Rectal smooth muscle tissue (tissue), 1 donor: ENCODE measurements around the gene SLC16A12.
"Not testable (repeated sequence)": the region's sequence is repeated elsewhere in the genome, so short reads cannot be mapped to it uniquely, and the experiment has no call there.

Experiments
- H3K27ac ChIP-seq: one replicate; pipeline ENCODE4 v1.7.0; 2013; ENCODE audit warnings: low read depth, low read length, inconsistent platforms
- H3K27me3 ChIP-seq: one replicate; pipeline ENCODE4 v1.7.0; 2013; ENCODE audit warnings: low read length; ENCODE audit not compliant: control insufficient read depth, insufficient read depth
- H3K36me3 ChIP-seq: one replicate; pipeline ENCODE4 v1.7.0; 2013; ENCODE audit warnings: low read length; ENCODE audit not compliant: control insufficient read depth, insufficient read depth
- H3K4me1 ChIP-seq: one replicate; pipeline ENCODE4 v1.7.0; 2013; ENCODE audit warnings: low read length; ENCODE audit not compliant: control insufficient read depth, insufficient read depth
- H3K4me3 ChIP-seq: one replicate; pipeline ENCODE4 v1.7.0; 2013; ENCODE audit warnings: low read length
- H3K9ac ChIP-seq: one replicate; pipeline ENCODE4 v1.7.0; 2013; ENCODE audit warnings: low read length

SLC16A12 gene

DNA sequence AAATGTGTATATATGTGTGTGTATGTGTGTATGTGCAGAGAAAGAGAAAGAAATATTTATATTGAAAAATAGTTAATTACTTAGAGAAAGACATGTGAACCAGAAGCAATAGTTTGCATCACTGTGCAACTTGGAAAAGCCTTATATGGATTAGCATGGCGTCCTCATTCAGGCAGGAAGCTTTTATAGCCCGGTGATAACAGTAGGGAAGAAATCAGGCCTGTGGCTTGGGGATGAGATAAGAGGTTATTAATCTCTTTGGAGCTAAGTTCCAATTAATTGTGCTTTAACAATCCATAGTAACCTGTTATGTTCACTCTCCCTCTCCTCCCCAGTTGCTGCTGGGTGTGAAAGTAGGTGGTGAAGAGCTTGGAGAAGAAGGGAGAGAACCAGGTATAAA, 84.5 kb downstream of the SLC16A12 start:
- no peaks in the 10 kb centered on the region for H3K4me1 ChIP-seq
- no peak overlapping the region for H3K9ac ChIP-seq
- no peaks in the 10 kb centered on the region for H3K36me3 ChIP-seq
- no peak overlapping the region for H3K4me3 ChIP-seq
- H3K27me3 ChIP-seq: no peaks in the 10 kb centered on the region
- H3K27ac ChIP-seq: no peak overlapping the region

- not testable (repeated sequence) for H3K9ac ChIP-seq, H3K4me3 ChIP-seq, H3K27me3 ChIP-seq, H3K36me3 ChIP-seq, H3K4me1 ChIP-seq, H3K27ac ChIP-seq
These were observed 90.6 kb downstream of the SLC16A12 start for GRCh38 chr10:89444819-89445218.

DNA sequence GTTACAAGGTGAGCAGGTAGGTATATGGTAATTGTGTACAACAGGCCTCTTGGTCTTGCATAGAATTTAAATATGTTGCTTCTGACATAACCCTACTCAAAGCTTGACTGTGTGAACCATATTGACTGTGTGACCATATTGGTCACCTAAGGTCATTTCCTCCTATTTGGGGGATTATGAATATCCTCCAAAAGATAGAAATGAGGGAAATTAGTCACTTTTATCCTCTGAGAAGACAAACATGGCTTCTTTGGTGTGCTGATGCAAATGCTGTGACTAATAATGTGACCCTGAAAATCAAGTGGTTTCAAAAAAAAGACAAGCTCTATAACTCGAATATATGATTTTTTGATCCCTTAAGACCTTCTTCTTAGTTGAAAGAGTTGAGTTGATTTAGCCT, 93.1 kb downstream of the SLC16A12 start:
- Histone ChIP-seq H3K4me1 (no peaks in the 10 kb centered on the region), H3K27me3 (no peaks in the 10 kb centered on the region), H3K27ac (no peak overlapping the region), H3K4me3 (no peak overlapping the region), H3K9ac (no peak overlapping the region), H3K36me3 (no peaks in the 10 kb centered on the region)

- Histone ChIP-seq H3K27ac (no peak overlapping the region), H3K4me3 (no peak overlapping the region), H3K36me3 (no peaks in the 10 kb centered on the region), H3K9ac (no peak overlapping the region), H3K27me3 (no peaks in the 10 kb centered on the region), H3K4me1 (no peaks in the 10 kb centered on the region)
These were observed 95.0 kb downstream of the SLC16A12 start for GRCh38 chr10:89440226-89441009.

DNA sequence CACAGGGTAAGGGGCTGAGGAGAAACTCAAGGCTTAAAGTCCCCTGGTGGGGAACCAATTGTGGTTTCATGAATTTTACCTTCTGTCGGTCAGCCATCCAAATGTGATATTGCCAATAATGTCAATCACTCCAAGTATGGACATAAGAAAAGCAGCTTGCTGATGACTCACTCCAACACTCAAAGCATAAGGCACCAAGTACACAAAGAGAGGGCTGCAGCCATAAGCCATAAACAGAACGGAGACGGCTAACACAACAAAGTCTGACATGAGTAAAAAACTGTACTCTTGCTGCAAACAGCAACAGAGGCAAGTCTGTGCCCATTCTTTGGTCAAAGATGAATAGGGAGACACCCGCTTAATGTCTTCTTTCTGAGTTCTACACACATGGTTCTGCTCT, 96.9 kb downstream of the SLC16A12 start:
- H3K4me3 ChIP-seq: no peak overlapping the region
- H3K27ac ChIP-seq: no peak overlapping the region
- no peaks in the 10 kb centered on the region for H3K27me3 ChIP-seq
- H3K9ac ChIP-seq: no peak overlapping the region
- H3K4me1 ChIP-seq: no peaks in the 10 kb centered on the region
- no peaks in the 10 kb centered on the region for H3K36me3 ChIP-seq

GRCh38 chr10:89431977-89432376, 103.4 kb downstream of the SLC16A12 start:
- H3K4me3 ChIP-seq: no peak overlapping the region
- H3K27ac ChIP-seq: no peak overlapping the region
- H3K27me3 ChIP-seq: no peaks in the 10 kb centered on the region
- no peaks in the 10 kb centered on the region for H3K36me3 ChIP-seq
- no peaks in the 10 kb centered on the region for H3K4me1 ChIP-seq
- no peak overlapping the region for H3K9ac ChIP-seq

DNA sequence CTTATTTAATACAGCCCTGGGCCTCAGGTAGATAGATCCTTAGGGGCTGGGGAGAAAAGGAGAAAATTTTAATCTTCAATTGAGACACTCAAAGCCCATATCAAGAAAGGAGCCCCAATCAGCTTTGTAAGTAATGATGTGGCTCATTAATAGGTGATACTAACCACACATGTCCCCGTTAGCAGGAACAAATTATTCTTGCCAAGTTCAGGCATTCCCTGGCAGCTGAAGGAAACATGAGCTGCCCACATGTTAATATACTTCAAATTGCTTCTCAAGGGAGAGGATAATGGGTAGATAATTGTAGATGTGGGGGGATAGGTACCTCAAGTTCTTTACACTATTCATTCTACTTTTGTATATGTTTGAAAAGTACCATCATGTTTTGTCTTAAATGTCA, 106.5 kb downstream of the SLC16A12 start:
- Histone ChIP-seq H3K9ac (no peak overlapping the region), H3K4me1 (no peaks in the 10 kb centered on the region), H3K4me3 (no peak overlapping the region), H3K36me3 (no peaks in the 10 kb centered on the region), H3K27me3 (no peaks in the 10 kb centered on the region), H3K27ac (no peak overlapping the region)

DNA sequence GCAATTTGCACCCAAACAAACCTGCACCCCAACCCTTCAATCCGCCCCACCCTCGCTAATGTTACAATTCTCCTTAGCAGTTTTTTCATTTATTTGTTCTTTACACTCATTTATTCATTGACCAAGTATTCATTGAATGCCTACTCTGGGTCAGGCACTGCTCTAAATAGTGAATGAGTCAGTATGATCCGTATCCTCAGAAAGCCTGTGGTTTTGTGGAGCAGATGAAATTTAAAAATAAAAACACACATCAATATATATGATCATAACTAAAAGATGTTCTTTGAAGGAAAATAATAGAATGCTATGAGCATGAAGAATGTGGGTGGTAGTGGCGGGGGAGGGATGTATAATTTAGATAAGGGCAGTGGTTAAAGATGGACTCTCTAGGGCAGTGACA, 107.8 kb downstream of the SLC16A12 start:
- Histone ChIP-seq H3K9ac (no peak overlapping the region), H3K36me3 (no peaks in the 10 kb centered on the region), H3K4me1 (no peaks in the 10 kb centered on the region), H3K4me3 (no peak overlapping the region), H3K27me3 (no peaks in the 10 kb centered on the region), H3K27ac (no peak overlapping the region)

DNA sequence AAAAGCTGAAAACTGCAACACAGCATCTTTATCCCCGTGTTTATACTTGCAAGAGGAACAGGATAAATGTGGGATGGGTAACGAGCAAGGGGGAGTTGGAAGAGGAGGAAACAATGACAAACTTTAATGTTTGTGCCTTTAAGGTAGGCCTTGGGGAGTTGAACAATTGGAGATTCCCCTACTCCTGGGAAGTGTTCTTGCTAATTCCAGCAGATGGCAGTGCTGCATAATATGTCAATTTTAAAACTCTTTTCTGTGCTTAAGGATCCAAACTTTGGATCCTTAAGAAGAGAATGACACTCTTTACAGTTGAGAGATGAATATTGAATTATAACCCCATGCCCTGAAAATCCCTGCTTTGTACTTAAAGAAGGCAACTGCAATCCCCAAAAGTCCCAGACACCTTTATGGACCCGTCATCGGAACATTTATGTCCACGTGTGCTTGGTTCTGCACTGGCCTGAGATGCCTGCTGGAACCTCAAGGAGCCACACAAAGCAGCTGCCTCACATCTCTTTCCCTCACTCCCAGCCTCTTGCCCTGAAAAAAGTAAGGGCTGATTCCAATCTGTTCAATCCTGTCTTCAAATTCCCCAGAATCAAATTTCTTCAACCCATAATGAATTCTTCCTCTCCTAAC, 109.0 kb downstream of the SLC16A12 start:
- no peaks in the 10 kb centered on the region for H3K27me3 ChIP-seq
- H3K27ac ChIP-seq: no peak overlapping the region
- H3K9ac ChIP-seq: no peak overlapping the region
- no peaks in the 10 kb centered on the region for H3K4me1 ChIP-seq
- no peak overlapping the region for H3K4me3 ChIP-seq
- no peaks in the 10 kb centered on the region for H3K36me3 ChIP-seq

DNA sequence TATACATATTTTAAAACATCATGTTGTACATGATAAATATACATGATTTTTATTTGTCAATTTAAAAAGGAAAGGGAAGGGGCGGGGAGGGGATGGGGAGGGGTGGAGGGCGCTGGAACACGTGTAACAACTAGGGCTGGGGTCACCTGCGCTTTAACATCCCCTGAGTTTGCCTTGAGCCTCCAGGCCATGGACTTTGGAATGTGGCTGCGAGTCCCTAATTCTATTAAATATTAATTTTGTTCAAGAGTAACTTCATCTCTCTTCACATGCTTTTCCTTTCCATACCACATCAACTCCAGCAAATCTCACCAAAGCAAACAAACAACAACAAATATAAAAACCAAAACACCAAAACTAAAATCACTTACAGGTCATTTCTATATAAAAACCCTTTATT, 110.4 kb downstream of the SLC16A12 start:
- Histone ChIP-seq H3K27ac (no peak overlapping the region), H3K36me3 (no peaks in the 10 kb centered on the region), H3K9ac (no peak overlapping the region), H3K27me3 (no peaks in the 10 kb centered on the region), H3K4me3 (no peak overlapping the region), H3K4me1 (no peaks in the 10 kb centered on the region)

DNA sequence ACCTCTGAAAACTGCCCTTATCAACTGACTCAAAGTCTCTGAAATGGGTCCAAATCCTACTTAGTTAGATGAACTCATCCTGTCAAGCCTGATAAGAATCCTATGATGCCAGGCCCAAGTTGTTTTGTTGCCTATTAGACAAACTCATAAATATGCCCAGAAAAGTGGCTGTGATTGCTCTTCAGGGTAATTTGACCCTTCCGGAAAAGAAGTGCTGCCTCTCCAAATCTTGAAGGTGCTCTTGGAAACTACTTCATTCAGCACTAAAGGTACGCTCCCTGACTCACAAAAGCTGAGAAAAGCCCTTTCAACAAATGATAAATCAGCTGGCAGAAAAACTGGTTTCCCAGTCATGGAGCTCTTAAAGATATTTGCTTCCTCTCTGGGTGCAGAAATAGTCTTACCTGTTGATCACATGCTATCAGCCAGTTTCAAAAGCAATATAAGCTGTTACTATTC, 114.3 kb downstream of the SLC16A12 start:
- H3K4me1 ChIP-seq: peaks cover 3% of the 10 kb centered on the region

GRCh38 chr10:89419548-89419947, 115.8 kb downstream of the SLC16A12 start:
- Histone ChIP-seq H3K36me3 (peaks cover 3% of the 10 kb centered on the region), H3K9ac (no peak overlapping the region), H3K4me3 (no peak overlapping the region), H3K27ac (no peak overlapping the region), H3K27me3 (no peaks in the 10 kb centered on the region), H3K4me1 (peaks cover 3% of the 10 kb centered on the region)

More for the DNA sequence above, 114.3 kb downstream of the SLC16A12 start:
- Histone ChIP-seq H3K27me3 (no peaks in the 10 kb centered on the region), H3K36me3 (peaks cover 3% of the 10 kb centered on the region), H3K9ac (no peak overlapping the region), H3K27ac (no peak overlapping the region), H3K4me3 (no peak overlapping the region)

DNA sequence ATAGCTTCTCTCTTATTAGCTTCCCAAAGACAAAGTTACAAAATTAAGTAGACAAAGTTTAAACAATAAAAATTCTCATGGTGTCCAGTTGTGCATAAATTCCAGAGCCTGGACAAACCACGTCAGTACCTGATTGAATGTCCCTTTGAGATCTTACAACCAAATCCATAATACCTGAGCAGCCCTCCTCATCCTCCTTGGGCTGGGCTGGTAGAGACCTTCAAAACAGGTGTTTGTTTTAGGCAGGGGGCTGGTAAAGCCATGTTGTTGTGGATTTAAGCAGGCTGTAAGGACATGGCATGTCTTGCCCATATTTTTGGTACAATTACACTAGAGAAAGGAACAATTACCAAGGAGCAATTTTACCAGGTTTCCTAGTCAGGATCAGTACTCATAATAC, 118.9 kb downstream of the SLC16A12 start:
- H3K9ac ChIP-seq: no peak overlapping the region
- no peak overlapping the region for H3K4me3 ChIP-seq
- H3K36me3 ChIP-seq: peaks cover 3% of the 10 kb centered on the region
- H3K4me1 ChIP-seq: peaks cover 7% of the 10 kb centered on the region
- H3K27ac ChIP-seq: no peak overlapping the region
- H3K27me3 ChIP-seq: no peaks in the 10 kb centered on the region
